Neural crest cell (in vitro differentiated cells): ENCODE measurements around the gene ALK. TPM values are rescaled to one million over a fixed set of nuclear protein-coding genes. Genes with fewer than 3 reads are reported as not detected.

Experiments used
- DNase-seq: peaks from one replicate; pipeline ENCODE4 v3.0.0; 2021; ENCODE audit warnings: low read depth, mixed read lengths, low spot score
- H3K27ac Mint-ChIP-seq: one replicate; pipeline ENCODE4 v1.8.0; 2021; ENCODE audit warnings: mild to moderate bottlenecking, mixed read lengths; ENCODE audit not compliant: unreplicated experiment
- H3K27me3 Mint-ChIP-seq: 2 replicates; pipeline ENCODE4 v1.8.0; 2021; ENCODE audit warnings: low read depth, mild to moderate bottlenecking, mixed read lengths
- H3K36me3 Mint-ChIP-seq: 2 replicates; pipeline ENCODE4 v1.8.0; 2021; ENCODE audit warnings: low read depth, mild to moderate bottlenecking, mixed read lengths
- H3K4me1 Mint-ChIP-seq: 2 replicates; pipeline ENCODE4 v1.8.0; 2021; ENCODE audit warnings: mixed read lengths
- H3K4me3 Mint-ChIP-seq: one replicate; pipeline ENCODE4 v1.8.0; 2021; ENCODE audit warnings: mild to moderate bottlenecking, mixed read lengths
- H3K9me3 Mint-ChIP-seq: 2 replicates; pipeline ENCODE4 v1.8.0; 2021; ENCODE audit warnings: mixed read lengths
- CTCF ChIP-seq: fragments of 200-600 bp; sonication (generic); conservative IDR thresholded peaks from 2 replicates; pipeline ENCODE4 v1.5.0; 2021; ENCODE audit warnings: antibody characterized with exemption, mild to moderate bottlenecking
- total RNA-seq: library from RNA; stranded (reverse); gene quantifications from 2 replicates; pipeline ENCODE4 v1.2.1, GENCODE V29; 2021

ALK gene
- total RNA-seq, 1 donor from 2014 or later: 2.0 TPM

DNA sequence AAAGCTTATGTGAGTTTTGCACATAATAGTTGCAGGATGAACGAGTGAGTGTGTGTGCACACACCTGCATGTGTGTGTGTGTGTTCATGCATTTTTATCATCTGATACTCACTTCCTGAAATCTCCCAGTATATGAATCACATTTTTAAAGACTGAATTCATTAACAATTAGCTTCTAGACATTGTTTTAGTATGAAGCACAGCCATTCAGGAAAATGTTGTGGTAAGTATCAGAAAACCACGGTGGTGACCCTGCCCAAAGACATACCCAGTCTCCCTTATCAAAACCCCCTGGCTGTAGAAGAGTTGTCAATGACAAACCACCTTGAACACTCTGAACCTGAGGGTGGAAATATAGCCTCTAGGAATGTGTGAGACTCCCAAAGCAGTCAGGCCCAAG lies 220.8 kb downstream of the ALK start:
- no peak for TF ChIP-seq CTCF
- peaks cover 3% of the 10 kb centered on the region for H3K9me3 Mint-ChIP-seq
- no peak overlapping the region for H3K27ac Mint-ChIP-seq

GRCh38 chr2:29699045-29699444 lies 222.3 kb downstream of the ALK start:
- no peak for DNase-seq
- Mint-ChIP-seq H3K36me3 (peaks cover 8% of the 10 kb centered on the region), H3K9me3 (peaks cover 3% of the 10 kb centered on the region), H3K4me1 (peaks cover 4% of the 10 kb centered on the region), H3K27ac (no peak overlapping the region), H3K4me3 (no peak overlapping the region), H3K27me3 (no peaks in the 10 kb centered on the region)
- no peak for TF ChIP-seq CTCF

More for the DNA sequence above, 220.8 kb downstream of the ALK start:
- no peak for DNase-seq
- Mint-ChIP-seq H3K4me3 (no peak overlapping the region), H3K4me1 (peaks cover 6% of the 10 kb centered on the region), H3K36me3 (peaks cover 2% of the 10 kb centered on the region), H3K27me3 (no peaks in the 10 kb centered on the region)

- no peak for TF ChIP-seq CTCF
- Mint-ChIP-seq H3K4me3 (no peak overlapping the region), H3K27me3 (no peaks in the 10 kb centered on the region), H3K4me1 (peaks cover 4% of the 10 kb centered on the region), H3K36me3 (peaks cover 8% of the 10 kb centered on the region), H3K9me3 (peaks cover 3% of the 10 kb centered on the region), H3K27ac (no peak overlapping the region)
- no peak for DNase-seq
Measured at GRCh38 chr2:29698216-29698615, 223.2 kb downstream of the ALK start.

GRCh38 chr2:29697715-29698114 lies 223.7 kb downstream of the ALK start:
- H3K36me3 Mint-ChIP-seq: peaks cover 8% of the 10 kb centered on the region
- H3K27me3 Mint-ChIP-seq: no peaks in the 10 kb centered on the region
- no peak overlapping the region for H3K27ac Mint-ChIP-seq
- no peak for TF ChIP-seq CTCF
- H3K9me3 Mint-ChIP-seq: peaks cover 7% of the 10 kb centered on the region
- H3K4me1 Mint-ChIP-seq: peaks cover 4% of the 10 kb centered on the region
- no peak overlapping the region for H3K4me3 Mint-ChIP-seq
- DNase-seq: no peak

DNA sequence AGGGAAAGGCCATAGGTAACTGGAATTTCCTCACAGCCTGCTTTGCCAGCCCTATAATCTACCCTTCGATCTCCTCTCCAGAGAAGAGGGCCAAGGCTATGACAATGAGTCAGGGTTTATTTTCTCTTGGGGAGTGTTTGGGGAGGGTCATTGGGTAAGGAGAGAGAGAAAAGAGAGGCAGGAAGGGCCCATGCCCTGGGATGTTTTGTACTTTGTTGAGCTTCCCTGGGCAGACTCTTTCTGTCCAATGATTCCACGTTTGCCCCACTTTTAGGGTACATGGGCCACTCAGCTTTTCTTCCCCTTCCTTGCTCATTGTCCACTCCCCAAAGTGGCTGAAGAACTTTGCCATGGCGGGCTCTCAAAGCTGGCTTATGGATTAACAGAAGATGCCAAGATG lies 224.2 kb downstream of the ALK start:
- Mint-ChIP-seq H3K27ac (no peak overlapping the region), H3K27me3 (no peaks in the 10 kb centered on the region), H3K4me3 (no peak overlapping the region), H3K36me3 (peaks cover 8% of the 10 kb centered on the region), H3K4me1 (peaks cover 4% of the 10 kb centered on the region), H3K9me3 (peaks cover 7% of the 10 kb centered on the region)
- no peak for TF ChIP-seq CTCF
- DNase-seq: no peak

DNA sequence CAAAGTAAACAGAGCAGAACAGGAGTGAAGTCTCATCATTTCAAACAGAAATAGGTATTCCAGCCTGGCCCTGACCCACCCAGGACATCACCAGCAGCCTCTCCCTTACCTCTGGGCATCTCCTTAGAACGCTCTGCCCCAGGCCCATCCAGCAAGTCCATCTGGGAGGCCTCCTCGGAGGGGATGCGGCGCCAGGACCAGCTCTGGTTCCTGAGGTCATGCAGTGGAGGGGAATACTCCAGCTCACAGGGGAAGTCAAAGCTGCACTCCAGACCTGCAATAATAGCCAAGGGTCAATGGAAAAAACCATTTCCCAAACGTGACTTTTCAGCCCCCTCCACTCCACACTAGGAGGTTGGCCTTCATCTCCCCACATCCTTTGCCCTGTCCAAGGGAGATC lies 226.6 kb downstream of the ALK start:
- Mint-ChIP-seq H3K27ac (no peak overlapping the region), H3K9me3 (peaks cover 7% of the 10 kb centered on the region), H3K27me3 (no peaks in the 10 kb centered on the region), H3K4me3 (no peak overlapping the region), H3K36me3 (peaks cover 6% of the 10 kb centered on the region), H3K4me1 (no peaks in the 10 kb centered on the region)
- TF ChIP-seq CTCF: no peak
- no peak for DNase-seq
